K562 (cell line): ENCODE results near the gene ALG14. TPM values are rescaled to one million over a fixed set of nuclear protein-coding genes. Genes with fewer than 3 reads are reported as not detected.
A peak's percentile ranks its signal among the peaks of the same experiment; 100 is the strongest.

Experiments
- AFF1 ChIP-seq, 2 experiments: fragments of 450-650 bp; IDR thresholded peaks; 2 replicates each; pipeline ENCODE4 v1.6.1; 2018; ENCODE audit warnings: mild to moderate bottlenecking in 2 of 2, low read depth in 1 of 2; ENCODE audit not compliant: partially characterized antibody in 2 of 2
- GTF2E2 ChIP-seq: fragments of 200-800 bp; sonication (Bioruptor generic); IDR thresholded peaks from 2 replicates; pipeline ENCODE4 v1.6.1; 2016; ENCODE audit warnings: missing genetic modification characterization, missing compliant biosample characterization
- HLTF ChIP-seq: fragments of 450-650 bp; IDR thresholded peaks from 2 replicates; pipeline ENCODE4 v1.6.1; 2016
- KAT8 ChIP-seq: fragments of 450-650 bp; IDR thresholded peaks from 2 replicates; pipeline ENCODE4 v1.6.1; 2016; ENCODE audit warnings: low read depth, mild to moderate bottlenecking
- MAX ChIP-seq: sonication (generic); formaldehyde crosslinking; IDR thresholded peaks from 2 replicates; pipeline ENCODE4 v1.9.0; 2022; ENCODE audit warnings: mild to moderate bottlenecking, missing genetic modification reagents
- MIER1 ChIP-seq: fragments of 450-650 bp; IDR thresholded peaks from 2 replicates; pipeline ENCODE4 v1.6.1; 2016; ENCODE audit warnings: antibody characterized with exemption, mild to moderate bottlenecking, low read depth
- MTA2 ChIP-seq: fragments of 450-650 bp; IDR thresholded peaks from 2 replicates; pipeline ENCODE4 v1.6.1; 2016; ENCODE audit warnings: low read depth
- MTF1 ChIP-seq: fragments of 250-450 bp; sonication (Bioruptor Pico); IDR thresholded peaks from 2 replicates; pipeline ENCODE4 v1.9.0; 2021; ENCODE audit warnings: moderate library complexity, mild to moderate bottlenecking, inconsistent platforms, borderline replicate concordance
- NCOA2 ChIP-seq, 2 experiments: fragments of 450-650 bp; IDR thresholded peaks; 2 replicates each; pipeline ENCODE4 v1.6.1; 2018; ENCODE audit warnings: mild to moderate bottlenecking in 2 of 2, moderate library complexity in 1 of 2; ENCODE audit not compliant: partially characterized antibody in 2 of 2
- PRDM10 ChIP-seq: fragments of 450-650 bp; IDR thresholded peaks from 2 replicates; pipeline ENCODE4 v1.6.1; 2018; ENCODE audit not compliant: partially characterized antibody
- TOE1 ChIP-seq, 2 experiments: fragments of 450-650 bp in 1 of 2; sonication (generic) in 1 of 2; formaldehyde crosslinking in 1 of 2; IDR thresholded peaks; 2 replicates each; pipeline versions ENCODE4 v1.7.1 to v1.8.0; 2016 to 2022; ENCODE audit warnings: borderline replicate concordance in 2 of 2, mild to moderate bottlenecking in 2 of 2, antibody characterized with exemption in 1 of 2, inconsistent platforms in 1 of 2, low read depth in 1 of 2, missing genetic modification reagents in 1 of 2, moderate library complexity in 1 of 2
- ZNF354B ChIP-seq: fragments of 250-450 bp; sonication (Bioruptor Pico); IDR thresholded peaks from 2 replicates; pipeline ENCODE4 v1.4.0; 2020
- ZNF395 ChIP-seq: fragments of 200-800 bp; sonication (Bioruptor generic); IDR thresholded peaks from 2 replicates; pipeline ENCODE4 v1.6.1; 2017; ENCODE audit warnings: missing genetic modification characterization, missing compliant biosample characterization
- ZNF707 ChIP-seq: fragments of 250-450 bp; sonication (Bioruptor Pico); conservative IDR thresholded peaks from 2 replicates; pipeline ENCODE4 v1.8.0; 2022; ENCODE audit warnings: inconsistent platforms, mild to moderate bottlenecking, moderate library complexity
- ZNF766 ChIP-seq: fragments of 200-800 bp; sonication (Bioruptor generic); conservative IDR thresholded peaks from 2 replicates; pipeline ENCODE4 v1.6.1; 2016; ENCODE audit warnings: missing genetic modification characterization, missing compliant biosample characterization
- polyA plus RNA-seq, 8 experiments: library from polyadenylated mRNA; depleted of rRNA in 4 of 8; stranded (reverse) in 5 of 8; unstranded in 3 of 8; fragments of >200 nt; fragmentation: Nextera tagmentation in 2 of 8; fragmentation: Illumina TruSeq in 1 of 8; extraction: Ambion mirVana in 2 of 8; extraction: Trizol in 1 of 8; gene quantifications; 2 replicates each; pipeline versions ENCODE4 v1.2.1 to v1.2.3, GENCODE V29; 2011 to 2014; ENCODE audit warnings: inconsistent platforms in 1 of 8, missing spikeins in 1 of 8
- total RNA-seq, 7 experiments: library from RNA; depleted of rRNA in 6 of 7; stranded (reverse); fragments of >200 nt in 6 of 7; fragmentation: Illumina TruSeq in 2 of 7; extraction: Trizol in 2 of 7; gene quantifications; 2 replicates each; pipeline versions ENCODE4 v1.2.1 to v1.2.3, GENCODE V29; 2011 to 2021; ENCODE audit warnings: low replicate concordance in 1 of 7

Gene ALG14
- total and polyA plus RNA-seq, 9 of the 15 experiments (the other 6 are each of a cell fraction or from before 2014, with no cell fraction given), result 2.8 to 16.2 (median 4.9) TPM

DNA sequence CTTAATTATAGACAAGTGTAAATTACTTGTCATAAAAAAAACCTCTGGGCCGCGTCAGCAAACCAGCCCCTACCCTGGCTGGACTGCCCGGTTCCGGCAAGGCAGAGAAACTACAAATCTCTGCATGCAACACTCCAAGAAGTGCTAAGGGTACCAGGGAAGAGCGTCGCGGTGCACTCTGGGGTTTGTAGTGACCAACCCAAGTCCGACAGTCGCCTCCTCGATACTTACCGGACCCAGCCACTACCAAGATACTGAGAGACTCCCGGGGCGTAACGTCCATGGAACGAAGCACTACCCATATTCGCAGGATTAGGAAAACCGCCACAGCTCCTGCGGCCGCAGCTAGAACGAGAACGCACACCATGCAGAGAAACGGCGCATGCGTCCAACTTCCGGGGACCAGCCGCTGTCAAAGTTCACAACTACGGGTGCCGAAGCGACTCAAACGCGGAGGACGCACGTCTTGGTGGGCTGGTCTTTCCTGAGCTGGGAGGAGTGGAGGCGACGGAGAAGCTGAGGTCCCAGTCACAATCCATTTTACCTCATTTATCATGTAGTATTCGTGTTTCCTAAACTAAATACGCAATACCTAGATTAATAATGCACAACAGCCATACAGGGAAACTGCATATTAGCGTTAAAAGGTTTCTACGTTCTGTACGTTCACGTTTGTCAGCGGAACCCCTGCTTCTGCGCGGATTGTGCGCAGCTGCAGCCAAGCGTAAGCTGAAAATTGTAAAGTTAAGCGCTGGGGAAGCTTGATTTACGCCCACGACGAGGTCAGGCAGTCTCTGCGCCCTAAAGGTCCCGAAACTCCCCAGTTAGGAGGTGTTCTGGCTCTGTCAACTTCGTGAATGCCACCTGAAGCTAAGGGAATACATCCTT lies at the start of gene ALG14 (continued):
- TF ChIP-seq AFF1 (IDR thresholded peaks at IDR 0.05; ENCODE audit: low read depth in 1 of 2, partially characterized antibody in 2 of 2) (peak; percentile 57 to 97), ZNF354B (CRISPR knock-in tag) (no peak), PRDM10 (peak; percentile 51), MTF1 (CRISPR knock-in tag) (no peak), KAT8 (no peak), MIER1 (0 out of 2 replicates have a peak, but pooled peaks have one; percentile 20), ZNF766 (CRISPR knock-in tag) (peak; percentile 68), NCOA2 (IDR thresholded peaks at IDR 0.05; ENCODE audit: partially characterized antibody in 2 of 2) (no peak), ZNF707 (CRISPR knock-in tag) (no peak), ZNF395 (CRISPR knock-in tag) (peak; percentile 47; the same call in 1 of the 2 replicates), GTF2E2 (tag) (no peak), HLTF (peak; percentile 65; the same call in 1 of the 2 replicates), MTA2 (peak; percentile 54), MAX (peak; percentile 86), TOE1 (IDR thresholded peaks at IDR 0.05; ENCODE audit: borderline replicate concordance) (peak; percentile 88), TOE1 (CRISPR knock-in tag; IDR thresholded peaks at IDR 0.05; ENCODE audit: borderline replicate concordance, low read depth) (0 out of 2 replicates have a peak, but pooled peaks have one; percentile 49)
